ENCODE measurements around the gene CYB5B. TPM values are rescaled to one million over a fixed set of nuclear protein-coding genes. Genes with fewer than 3 reads are reported as not detected.

CYB5B gene
- total RNA-seq = 67.3 to 75.5 TPM (median 71.8 TPM) in 3 replicates
- long read RNA-seq, full-length matches to known transcripts = 53 of 55 reads
- long read RNA-seq, partial matches to known transcripts = 0 of 55 reads
- long read RNA-seq, other reads (novel, unspliced or antisense) = 2 of 55 reads

- peaks cover 18% of the 10 kb centered on the region for H3K4me1 Mint-ChIP-seq (ENCODE audit: low read depth)
- peaks cover 10% of the 10 kb centered on the region for H3K36me3 Mint-ChIP-seq (ENCODE audit: low read depth)
- H3K27me3 Mint-ChIP-seq (ENCODE audit: low read depth) = no peaks in the 10 kb centered on the region
- peak within 1 kb of the TSS; percentile 90 for H3K27ac Mint-ChIP-seq (ENCODE audit: unreplicated experiment)
- peak within 1 kb of the TSS; percentile 88 for H3K4me3 Mint-ChIP-seq (ENCODE audit: unreplicated experiment)
- H3K9me3 Mint-ChIP-seq (ENCODE audit: low read depth) = peaks cover 7% of the 10 kb centered on the region
- no peak for TF ChIP-seq CTCF (IDR thresholded peaks at IDR 0.05)
- DNase-seq (ENCODE audit: low spot score) = peak; percentile 94
Measured at GRCh38 chr16:69424053-69424934, at the start of gene CYB5B. Gene CYB5B, plus strand, starts transcription at chr16:69424619. Its CDS starts 65 bp downstream, at chr16:69424684.

- TF ChIP-seq CTCF (IDR thresholded peaks at IDR 0.05) = no peak
- Mint-ChIP-seq H3K27ac (ENCODE audit: unreplicated experiment) (no peak overlapping the region), H3K27me3 (ENCODE audit: low read depth) (no peaks in the 10 kb centered on the region), H3K4me3 (ENCODE audit: unreplicated experiment) (no peak overlapping the region), H3K4me1 (ENCODE audit: low read depth) (peaks cover 9% of the 10 kb centered on the region), H3K36me3 (ENCODE audit: low read depth) (peaks cover 12% of the 10 kb centered on the region), H3K9me3 (ENCODE audit: low read depth) (no peaks in the 10 kb centered on the region)
- DNase-seq (ENCODE audit: low spot score) = no peak
Measured at GRCh38 chr16:69376393-69377059, 47.9 kb upstream of the CYB5B start.

GRCh38 chr16:69378036-69378435 is 46.4 kb upstream of the CYB5B start:
- peaks cover 15% of the 10 kb centered on the region for H3K36me3 Mint-ChIP-seq (ENCODE audit: low read depth)
- H3K4me3 Mint-ChIP-seq (ENCODE audit: unreplicated experiment) = no peak overlapping the region
- no peak for TF ChIP-seq CTCF (IDR thresholded peaks at IDR 0.05)
- DNase-seq (ENCODE audit: low spot score) = no peak
- H3K4me1 Mint-ChIP-seq (ENCODE audit: low read depth) = peaks cover 9% of the 10 kb centered on the region
- H3K27ac Mint-ChIP-seq (ENCODE audit: unreplicated experiment) = no peak overlapping the region
- no peaks in the 10 kb centered on the region for H3K9me3 Mint-ChIP-seq (ENCODE audit: low read depth)
- H3K27me3 Mint-ChIP-seq (ENCODE audit: low read depth) = no peaks in the 10 kb centered on the region

GRCh38 chr16:69378760-69379159 is 45.7 kb upstream of the CYB5B start:
- Mint-ChIP-seq H3K4me3 (ENCODE audit: unreplicated experiment) (no peak overlapping the region), H3K36me3 (ENCODE audit: low read depth) (peaks cover 17% of the 10 kb centered on the region), H3K27ac (ENCODE audit: unreplicated experiment) (peak overlapping the region; percentile 29), H3K4me1 (ENCODE audit: low read depth) (peaks cover 10% of the 10 kb centered on the region), H3K27me3 (ENCODE audit: low read depth) (no peaks in the 10 kb centered on the region), H3K9me3 (ENCODE audit: low read depth) (no peaks in the 10 kb centered on the region)
- TF ChIP-seq CTCF (IDR thresholded peaks at IDR 0.05) = no peak
- no peak for DNase-seq (ENCODE audit: low spot score)

- no peaks in the 10 kb centered on the region for H3K9me3 Mint-ChIP-seq (ENCODE audit: low read depth)
Measured at GRCh38 chr16:69381231-69381630, 43.2 kb upstream of the CYB5B start.

More at GRCh38 chr16:69381231-69381630, 43.2 kb upstream of the CYB5B start:
- Mint-ChIP-seq H3K27me3 (ENCODE audit: low read depth) (no peaks in the 10 kb centered on the region), H3K27ac (ENCODE audit: unreplicated experiment) (peak overlapping the region; percentile 70), H3K4me1 (ENCODE audit: low read depth) (peaks cover 26% of the 10 kb centered on the region), H3K36me3 (ENCODE audit: low read depth) (peaks cover 21% of the 10 kb centered on the region), H3K4me3 (ENCODE audit: unreplicated experiment) (no peak overlapping the region)
- no peak for TF ChIP-seq CTCF (IDR thresholded peaks at IDR 0.05)
- no peak for DNase-seq (ENCODE audit: low spot score)
